Measurements from ENCODE around the gene NSG1.

NSG1 gene

GRCh38 chr4:4396628-4397440, 9.9 kb downstream of the NSG1 start:
- DNase-seq, result no peak

- DNase-seq, result no peak
Observed at GRCh38 chr4:4397441-4397819, 10.5 kb downstream of the NSG1 start.

DNA sequence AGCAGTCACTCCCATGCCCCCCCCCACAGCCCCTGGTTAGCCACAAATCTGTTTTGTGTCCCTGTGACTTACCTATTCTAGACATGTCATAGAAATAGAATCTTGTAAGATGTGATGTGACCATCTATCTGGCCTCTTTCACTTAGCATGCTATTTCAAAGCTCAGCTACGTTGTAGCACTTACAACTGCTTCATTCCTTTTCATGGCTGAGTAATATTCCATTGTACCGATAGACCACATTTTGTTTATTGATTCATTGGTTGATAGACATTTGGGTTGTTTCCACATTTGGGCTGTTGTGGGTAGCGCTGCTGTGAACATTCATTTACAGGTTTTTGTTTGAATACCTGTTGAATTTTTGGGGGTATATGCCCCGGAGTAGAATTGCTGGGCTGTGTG, 11.5 kb downstream of the NSG1 start:
- DNase-seq, result no peak

- DNase-seq, result no peak
Observed at GRCh38 chr4:4401036-4401435, 14.1 kb downstream of the NSG1 start.

GRCh38 chr4:4402966-4403365, 16.1 kb downstream of the NSG1 start:
- DNase-seq, result no peak

- DNase-seq, result no peak
Observed at GRCh38 chr4:4405358-4405962, 18.6 kb downstream of the NSG1 start.

- no peak for DNase-seq
Observed at GRCh38 chr4:4406455-4407298, 19.8 kb downstream of the NSG1 start.

GRCh38 chr4:4407299-4408131, 20.6 kb downstream of the NSG1 start:
- DNase-seq, result no peak

DNA sequence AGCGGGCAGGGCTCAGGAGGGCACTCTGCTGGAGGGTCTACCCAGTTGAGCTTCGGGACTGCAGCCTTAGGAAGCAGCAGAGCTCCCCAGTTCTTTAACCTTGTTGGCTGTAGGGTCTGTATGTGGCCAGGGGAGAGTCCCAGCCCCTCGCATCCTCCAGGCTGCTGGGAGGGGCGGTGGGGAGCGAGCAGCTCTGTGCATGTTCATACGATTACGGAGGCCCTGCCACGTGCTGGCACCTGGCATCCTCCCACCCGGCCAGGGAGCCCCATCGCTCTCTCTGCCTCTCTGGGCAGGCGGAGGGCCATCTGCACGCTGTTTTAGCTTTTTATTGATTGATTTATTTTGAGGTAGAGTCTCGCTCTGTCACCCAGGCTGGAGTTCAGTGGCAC, 21.2 kb downstream of the NSG1 start:
- DNase-seq, result no peak

GRCh38 chr4:4408576-4409335, 21.9 kb downstream of the NSG1 start:
- DNase-seq, result no peak

DNA sequence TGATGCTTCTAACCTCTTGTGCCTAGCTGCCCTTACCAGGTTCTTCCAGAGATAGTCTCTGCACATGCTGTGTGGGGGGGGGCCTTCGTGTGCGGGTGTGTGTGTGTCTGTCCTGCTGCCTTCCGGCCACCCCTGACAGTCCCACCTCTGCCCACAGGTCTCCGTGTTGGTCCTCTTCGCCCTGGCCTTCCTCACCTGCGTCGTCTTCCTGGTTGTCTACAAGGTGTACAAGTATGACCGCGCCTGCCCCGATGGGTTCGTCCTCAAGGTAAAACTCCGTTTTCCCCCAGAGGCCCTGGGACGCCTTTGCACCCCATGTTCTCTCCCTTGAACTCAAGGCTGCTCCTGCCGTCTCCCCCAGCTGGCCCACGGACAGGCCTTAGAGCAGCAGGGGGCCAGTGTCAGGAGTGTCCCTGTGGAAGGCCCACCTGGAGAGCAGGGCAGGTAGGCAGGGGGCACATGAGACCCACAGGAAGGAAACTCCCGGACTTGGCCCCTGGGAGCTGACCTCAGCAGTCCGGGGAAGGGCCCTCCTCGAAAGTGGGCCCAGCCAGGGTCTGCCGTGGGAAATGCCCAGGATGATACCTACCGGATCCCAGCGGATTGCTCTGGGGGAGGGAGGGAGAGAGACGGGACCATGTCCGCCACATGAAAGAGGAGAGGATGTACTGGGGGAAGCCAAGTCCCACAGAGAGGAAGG, 22.7 kb downstream of the NSG1 start:
- no peak for DNase-seq

GRCh38 chr4:4410271-4410670, 23.4 kb downstream of the NSG1 start:
- DNase-seq, result no peak

DNA sequence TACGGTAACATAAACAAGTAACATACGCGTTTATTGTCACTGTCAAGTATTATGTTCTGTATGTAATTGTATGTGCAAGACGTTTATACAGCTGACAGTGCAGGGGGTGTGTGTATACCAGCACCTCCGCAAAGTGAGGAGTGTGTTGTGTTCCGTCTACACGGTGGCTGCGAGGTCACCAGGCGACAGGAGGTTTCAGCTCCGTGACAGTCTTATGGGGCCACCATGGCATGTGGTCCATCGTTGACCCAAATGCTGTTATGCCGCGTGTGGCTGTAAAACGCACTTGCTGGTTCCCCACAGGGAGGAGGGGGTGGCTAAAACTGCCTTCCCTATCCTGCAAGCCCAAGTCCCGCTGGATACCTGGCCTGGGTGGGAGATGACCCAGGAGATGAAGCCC, 25.0 kb downstream of the NSG1 start:
- DNase-seq, result no peak

- DNase-seq, result no peak
Observed at GRCh38 chr4:4412641-4413372, 25.9 kb downstream of the NSG1 start.

DNA sequence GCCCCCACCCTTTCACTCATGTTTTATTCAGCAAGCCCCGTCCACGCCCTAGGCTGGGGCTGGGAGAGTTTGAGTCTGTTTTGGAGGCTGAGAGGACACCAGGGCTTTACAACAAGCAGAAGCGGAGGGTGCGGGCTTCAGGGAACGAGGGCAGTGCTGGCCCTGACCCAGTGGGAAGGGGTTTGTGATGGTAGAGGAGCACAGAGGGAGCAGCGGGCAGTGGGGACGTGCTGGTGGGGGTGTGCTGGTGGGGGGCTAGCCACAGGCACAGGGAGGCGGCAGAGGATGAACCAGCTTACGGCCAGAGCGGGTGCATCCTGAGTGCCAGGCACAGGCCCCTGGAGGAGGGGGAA, 26.4 kb downstream of the NSG1 start:
- no peak for DNase-seq

GRCh38 chr4:4413806-4414205, 26.9 kb downstream of the NSG1 start:
- DNase-seq, result no peak

GRCh38 chr4:4415107-4415805, 28.4 kb downstream of the NSG1 start:
- no peak for DNase-seq

GRCh38 chr4:4415806-4416805, 29.2 kb downstream of the NSG1 start:
- DNase-seq, result no peak

- no peak for DNase-seq
Observed at GRCh38 chr4:4416981-4417380, 30.1 kb downstream of the NSG1 start.

Data from activated CD4-positive, alpha-beta T cell treated with anti-CD3 and anti-CD28 coated beads for 1 hour (primary cell).